CD14-positive monocyte (primary cell): ENCODE results near the gene LOXHD1. TPM values are rescaled to one million over a fixed set of nuclear protein-coding genes. Genes with fewer than 3 reads are reported as not detected.

Experiments used
- DNase-seq, 3 donors: peaks; one replicate each; pipeline ENCODE4 v3.0.0-alpha.2; 2011 to 2022
- H2AFZ ChIP-seq: 2 replicates; pipeline ENCODE4 v1.6.0; 2012; ENCODE audit warnings: mild to moderate bottlenecking, low read depth, low read length, inconsistent platforms; ENCODE audit not compliant: insufficient read depth, poor library complexity, severe bottlenecking
- H3K27ac ChIP-seq, 2 donors: 1 replicate in 1 of 2; 2 replicates in 1 of 2; pipeline ENCODE4 v1.5.1; 2012 to 2013; ENCODE audit warnings: low read length in 2 of 2, control low read depth in 1 of 2, inconsistent platforms in 1 of 2, low read depth in 1 of 2, mild to moderate bottlenecking in 1 of 2
- H3K27me3 ChIP-seq, 2 donors: one replicate each; pipeline versions ENCODE4 v1.6.0 to v1.6.1; 2011 to 2013; ENCODE audit warnings: low read length in 2 of 2; ENCODE audit not compliant: control insufficient read depth in 2 of 2, insufficient read depth in 2 of 2
- H3K36me3 ChIP-seq, 2 donors: replicated peaks in 1 of 2; 1 replicate in 1 of 2; 2 replicates in 1 of 2; pipeline versions ENCODE4 v1.5.1 to v1.6.1; 2012 to 2013; ENCODE audit warnings: low read length in 2 of 2, control low read depth in 1 of 2, inconsistent platforms in 1 of 2, mild to moderate bottlenecking in 1 of 2; ENCODE audit not compliant: insufficient read depth in 2 of 2, control insufficient read depth in 1 of 2
- H3K4me1 ChIP-seq, 2 donors: 1 replicate in 1 of 2; 2 replicates in 1 of 2; pipeline versions ENCODE4 v1.5.1 to v1.6.1; 2012 to 2013; ENCODE audit warnings: low read length in 2 of 2, control low read depth in 1 of 2, inconsistent platforms in 1 of 2, mild to moderate bottlenecking in 1 of 2, moderate library complexity in 1 of 2; ENCODE audit not compliant: insufficient read depth in 2 of 2, control insufficient read depth in 1 of 2
- H3K4me2 ChIP-seq: replicated peaks from 2 replicates; pipeline ENCODE3; 2012; ENCODE audit warnings: low read length, moderate library complexity, mild to moderate bottlenecking; ENCODE audit not compliant: poor library complexity, severe bottlenecking; ENCODE audit errors: extremely low read depth
- H3K4me3 ChIP-seq, 3 experiments: fragments of 200-600 bp in 1 of 3; sonication (generic) in 1 of 3; replicated peaks in 1 of 3; 1 replicate in 2 of 3; 2 replicates in 1 of 3; pipeline ENCODE4 v1.5.1; 2011 to 2013; ENCODE audit warnings: low read length in 3 of 3, mild to moderate bottlenecking in 3 of 3, control low read depth in 2 of 3, low read depth in 2 of 3, inconsistent platforms in 1 of 3, moderate library complexity in 1 of 3
- H3K79me2 ChIP-seq: 2 replicates; pipeline ENCODE4 v1.6.0; 2012; ENCODE audit warnings: mild to moderate bottlenecking, control low read depth, inconsistent platforms, low read length, moderate library complexity; ENCODE audit not compliant: insufficient read depth
- H3K9ac ChIP-seq: 2 replicates; pipeline ENCODE4 v1.6.0; 2017; ENCODE audit warnings: low read length, mild to moderate bottlenecking; ENCODE audit not compliant: insufficient read depth, poor library complexity, severe bottlenecking
- H3K9me3 ChIP-seq, 2 donors: replicated peaks in 1 of 2; 1 replicate in 1 of 2; 2 replicates in 1 of 2; pipeline versions ENCODE4 v1.5.1 to v1.6.1; 2012 to 2013; ENCODE audit warnings: low read length in 2 of 2, control low read depth in 1 of 2; ENCODE audit not compliant: control insufficient read depth in 1 of 2, insufficient read depth in 1 of 2
- H4K20me1 ChIP-seq: 2 replicates; pipeline ENCODE4 v1.6.0; 2012; ENCODE audit warnings: mild to moderate bottlenecking, low read length, control low read depth, moderate library complexity; ENCODE audit not compliant: insufficient read depth
- H3K27ac Mint-ChIP-seq, 7 donors: one replicate each; pipeline ENCODE4 v1.8.0; 2020; ENCODE audit warnings: mild to moderate bottlenecking in 7 of 7, mixed read lengths in 7 of 7, moderate library complexity in 6 of 7, inconsistent platforms in 2 of 7
- H3K27me3 Mint-ChIP-seq, 3 donors: one replicate each; pipeline ENCODE4 v1.8.0; 2021 to 2022; ENCODE audit warnings: low read depth in 3 of 3, mild to moderate bottlenecking in 3 of 3, mixed read lengths in 3 of 3, moderate library complexity in 3 of 3, inconsistent platforms in 1 of 3
- H3K36me3 Mint-ChIP-seq, 2 donors: one replicate each; pipeline ENCODE4 v1.8.0; 2020; ENCODE audit warnings: mixed read lengths in 2 of 2, inconsistent platforms in 1 of 2, mild to moderate bottlenecking in 1 of 2
- H3K4me1 Mint-ChIP-seq: one replicate; pipeline ENCODE4 v1.8.0; 2020; ENCODE audit warnings: mild to moderate bottlenecking, mixed read lengths
- H3K4me3 Mint-ChIP-seq, 2 donors: one replicate each; pipeline ENCODE4 v1.8.0; 2020; ENCODE audit warnings: mild to moderate bottlenecking in 2 of 2, mixed read lengths in 2 of 2, moderate library complexity in 1 of 2
- H3K9me3 Mint-ChIP-seq, 7 donors: one replicate each; pipeline ENCODE4 v1.8.0; 2020 to 2022; ENCODE audit warnings: mixed read lengths in 7 of 7, mild to moderate bottlenecking in 6 of 7, moderate library complexity in 6 of 7, inconsistent platforms in 2 of 7
- CTCF ChIP-seq: fragments of 200-600 bp; IDR thresholded peaks from one replicate; pipeline ENCODE4 v1.8.0; 2022; ENCODE audit warnings: antibody characterized with exemption, mild to moderate bottlenecking
- WGBS: methylation state at CpG from one replicate; pipeline ENCODE4 v1.1.5; 2013; ENCODE audit warnings: missing lambda C conversion rate; ENCODE audit not compliant: insufficient coverage; 5-methylcytosine and 5-hydroxymethylcytosine counted together
- intact Hi-C, 2 donors: fragments of 100-400 bp; cut with micrococcal nuclease; formaldehyde crosslinking; loops; one replicate each; pipeline versions ENCODE4 v1.15.0 to v1.15.1; 2023
- polyA plus RNA-seq, 3 donors: library from polyadenylated mRNA; depleted of rRNA in 1 of 3; unstranded in 2 of 3; stranded (reverse) in 1 of 3; fragments of 300-500 nt in 2 of 3; fragments of >200 nt in 1 of 3; fragmentation: Illumina TruSeq in 2 of 3; gene quantifications; 1 replicate in 2 of 3; 2 replicates in 1 of 3; pipeline ENCODE4 v1.2.3, GENCODE V29; 2012 to 2021

The LOXHD1 gene
- polyA plus RNA-seq, 3 donors = 0.33 to 10.9 (median 0.61) TPM

- H3K4me3 ChIP-seq = no peak overlapping the region
- peak overlapping the region in 1 of 2 donors; percentile 62 for H3K27ac ChIP-seq
- Mint-ChIP-seq H3K4me3 (no peak overlapping the region), H3K27ac (no peak overlapping the region), H3K9me3 (peaks cover 0 to 6% (median 3%) of the 10 kb centered on the region in 7 donors), H3K27me3 (peaks cover 0 to 3% (median 3%) of the 10 kb centered on the region in 3 donors), H3K36me3 (peaks cover 0 to 39% of the 10 kb centered on the region in 2 donors), H3K4me1 (peaks cover 5% of the 10 kb centered on the region)
- TF ChIP-seq CTCF = no peak
- no peaks in the 10 kb centered on the region for H3K79me2 ChIP-seq
- no peaks in the 10 kb centered on the region for H3K9me3 ChIP-seq
- no peaks in the 10 kb centered on the region for H3K27me3 ChIP-seq
- H2AFZ ChIP-seq = peak overlapping the region; percentile 42
- no peak overlapping the region for H3K9ac ChIP-seq
- no peaks in the 10 kb centered on the region for H4K20me1 ChIP-seq
- WGBS = 100% methylated on average over 1 of the region's 4 CpGs
- H3K4me1 ChIP-seq = peaks cover 5 to 10% of the 10 kb centered on the region in 2 donors
- H3K36me3 ChIP-seq = peaks cover 15 to 73% of the 10 kb centered on the region in 2 donors
- intact Hi-C loops = no loop called here
- H3K4me2 ChIP-seq = no peak overlapping the region
- no peak for DNase-seq
Measured at GRCh38 chr18:46574000-46574742, 82.8 kb downstream of the LOXHD1 start.

GRCh38 chr18:46573156-46573555 is 83.9 kb downstream of the LOXHD1 start:
- no peak for TF ChIP-seq CTCF
- Histone ChIP-seq H3K4me2 (no peak overlapping the region), H4K20me1 (no peaks in the 10 kb centered on the region), H3K4me1 (peaks cover 5 to 10% of the 10 kb centered on the region in 2 donors), H2AFZ (no peak overlapping the region), H3K27ac (no peak overlapping the region), H3K36me3 (peaks cover 25 to 74% of the 10 kb centered on the region in 2 donors), H3K9ac (no peak overlapping the region), H3K9me3 (no peaks in the 10 kb centered on the region), H3K27me3 (no peaks in the 10 kb centered on the region), H3K79me2 (no peaks in the 10 kb centered on the region), H3K4me3 (no peak overlapping the region)
- H3K4me3 Mint-ChIP-seq = no peak overlapping the region
- peaks cover 0 to 48% of the 10 kb centered on the region in 2 donors for H3K36me3 Mint-ChIP-seq
- no peak overlapping the region for H3K27ac Mint-ChIP-seq
- 91% methylated on average over 6 of the region's 7 CpGs for WGBS
- peaks cover 0 to 3% (median 0%) of the 10 kb centered on the region in 7 donors for H3K9me3 Mint-ChIP-seq
- peaks cover 0 to 7% (median 3%) of the 10 kb centered on the region in 3 donors for H3K27me3 Mint-ChIP-seq
- peaks cover 5% of the 10 kb centered on the region for H3K4me1 Mint-ChIP-seq
- intact Hi-C loops = no loop called here
- no peak for DNase-seq
